Upper lobe of left lung (tissue), 4 donors: Measurements from ENCODE around the gene FAM222A.

Source experiments
- CTCF ChIP-seq, 6 experiments: fragments of 450-650 bp in 4 of 6; fragments of 200-600 bp in 2 of 6; sonication (generic) in 2 of 6; IDR thresholded peaks; one replicate each; pipeline ENCODE4 v1.5.1; 2016 to 2019; ENCODE audit warnings: antibody characterized with exemption in 6 of 6
- EP300 ChIP-seq, 4 donors: sonication (generic); formaldehyde crosslinking; IDR thresholded peaks; one replicate each; pipeline ENCODE4 v1.5.1; 2017; ENCODE audit warnings: antibody characterized with exemption in 4 of 4, control low read depth in 2 of 4
- POLR2AphosphoS5 ChIP-seq, 2 donors: sonication (generic); formaldehyde crosslinking; IDR thresholded peaks; one replicate each; pipeline ENCODE4 v1.5.1; 2017; ENCODE audit warnings: antibody characterized with exemption in 2 of 2

GRCh38 chr12:109673379-109673778 lies 40.2 kb upstream of the FAM222A start:
- TF ChIP-seq POLR2AphosphoS5 (IDR thresholded peaks at IDR 0.05) (no peak), CTCF (IDR thresholded peaks at IDR 0.05) (no peak), EP300 (IDR thresholded peaks at IDR 0.05) (no peak)
